ENCODE measurements around the gene INSYN1. TPM values are rescaled to one million over a fixed set of nuclear protein-coding genes. Genes with fewer than 3 reads are reported as not detected.

INSYN1 gene
- total and polyA plus RNA-seq, 2 donors (not counting 1 experiment from before 2014, with no cell fraction given) = not detected

GRCh38 chr15:73688455-73688854 lies 64.7 kb downstream of the INSYN1 start:
- no peak for TF ChIP-seq CTCF (IDR thresholded peaks at IDR 0.05)
- TF ChIP-seq EZH2 (IDR thresholded peaks at IDR 0.05; ENCODE audit: borderline replicate concordance, insufficient read depth, low read depth, low read length, poor library complexity, severe bottlenecking) = no peak
- intact Hi-C loops (cut with micrococcal nuclease) = no loop called here
- Histone ChIP-seq H3K4me3 (ENCODE audit: control extremely low read depth in 1 of 5, extremely low read depth in 1 of 5, insufficient read depth in 1 of 5, low read depth in 2 of 5, low read length in 4 of 5) (no peak overlapping the region), H3K27ac (ENCODE audit: low read length in 2 of 2) (no peak overlapping the region), H3K79me2 (ENCODE audit: control insufficient read depth, insufficient read depth, low read length) (no peaks in the 10 kb centered on the region), H3K36me3 (replicated peaks in 1 of 2; ENCODE audit: control extremely low read depth in 1 of 2, control insufficient read depth in 1 of 2, extremely low read depth in 1 of 2, insufficient read depth in 2 of 2, low read length in 1 of 2) (no peaks in the 10 kb centered on the region), H2AFZ (ENCODE audit: insufficient read depth, low read depth, low read length, poor library complexity, severe bottlenecking) (no peak overlapping the region), H4K20me1 (ENCODE audit: control insufficient read depth, insufficient read depth, low read length, poor library complexity, severe bottlenecking) (no peaks in the 10 kb centered on the region), H3K9ac (ENCODE audit: low read length) (no peak overlapping the region), H3K9me3 (ENCODE audit: control extremely low read depth in 1 of 3, control insufficient read depth in 2 of 3, insufficient read depth in 1 of 3, low read length in 2 of 3) (no peaks in the 10 kb centered on the region), H3K4me1 (ENCODE audit: control insufficient read depth in 2 of 2, insufficient read depth in 2 of 2, low read length in 2 of 2) (peaks cover 9 to 12% of the 10 kb centered on the region in 2 donors), H3K27me3 (replicated peaks in 1 of 4; ENCODE audit: control extremely low read depth in 1 of 4, control insufficient read depth in 3 of 4, insufficient read depth in 4 of 4, low read length in 3 of 4) (peaks cover 0 to 49% (median 20%) of the 10 kb centered on the region in 4 experiments), H3K4me2 (replicated peaks; ENCODE audit: low read depth, low read length, poor library complexity, severe bottlenecking) (no peak overlapping the region)
- Mint-ChIP-seq H3K4me1 (peaks cover 8% of the 10 kb centered on the region), H3K4me3 (no peak overlapping the region), H3K9me3 (ENCODE audit: insufficient read depth) (no peaks in the 10 kb centered on the region), H3K27me3 (peaks cover 48% of the 10 kb centered on the region), H3K27ac (no peak overlapping the region)
- CTCF ChIA-PET = interaction anchor here (0.7 to 2.8 kb wide), 3 partner anchors 11 to 16 kb away, joined by 3 to 8 read pairs (median 5); no protein-coding TSS in a partner anchor
- DNase-seq = no peak
- POLR2A ChIA-PET = no interaction called here
- WGBS (ENCODE audit: insufficient coverage) = 95% methylated on average over 6 of the region's 6 CpGs
- ATAC-seq (ENCODE audit: low read depth) = no peak

- H3K79me2 ChIP-seq (ENCODE audit: control insufficient read depth, insufficient read depth, low read length) = no peaks in the 10 kb centered on the region
- peaks cover 9 to 12% of the 10 kb centered on the region in 2 donors for H3K4me1 ChIP-seq (ENCODE audit: control insufficient read depth in 2 of 2, insufficient read depth in 2 of 2, low read length in 2 of 2)
- H3K36me3 ChIP-seq (replicated peaks in 1 of 2; ENCODE audit: control extremely low read depth in 1 of 2, control insufficient read depth in 1 of 2, extremely low read depth in 1 of 2, insufficient read depth in 2 of 2, low read length in 1 of 2) = no peaks in the 10 kb centered on the region
- peaks cover 0 to 47% (median 21%) of the 10 kb centered on the region in 4 experiments for H3K27me3 ChIP-seq (replicated peaks in 1 of 4; ENCODE audit: control extremely low read depth in 1 of 4, control insufficient read depth in 3 of 4, insufficient read depth in 4 of 4, low read length in 3 of 4)
- 92% methylated on average over 2 of the region's 2 CpGs for WGBS (ENCODE audit: insufficient coverage)
- H3K4me3 Mint-ChIP-seq = no peak overlapping the region
- peaks cover 8% of the 10 kb centered on the region for H3K4me1 Mint-ChIP-seq
- H3K9ac ChIP-seq (ENCODE audit: low read length) = no peak overlapping the region
- intact Hi-C loops (cut with micrococcal nuclease) = no loop called here
- H3K4me3 ChIP-seq (ENCODE audit: control extremely low read depth in 1 of 5, extremely low read depth in 1 of 5, insufficient read depth in 1 of 5, low read depth in 2 of 5, low read length in 4 of 5) = no peak overlapping the region
- DNase-seq = no peak
- H3K27me3 Mint-ChIP-seq = peaks cover 44% of the 10 kb centered on the region
- no peaks in the 10 kb centered on the region for H3K9me3 Mint-ChIP-seq (ENCODE audit: insufficient read depth)
- CTCF ChIA-PET = interaction anchor here (0.9 to 2.8 kb wide), 4 partner anchors 10 to 46 kb away, joined by 3 to 8 read pairs (median 4); no protein-coding TSS in a partner anchor
- H3K4me2 ChIP-seq (replicated peaks; ENCODE audit: low read depth, low read length, poor library complexity, severe bottlenecking) = no peak overlapping the region
- no peak for ATAC-seq (ENCODE audit: low read depth)
- POLR2A ChIA-PET = no interaction called here
- no peaks in the 10 kb centered on the region for H4K20me1 ChIP-seq (ENCODE audit: control insufficient read depth, insufficient read depth, low read length, poor library complexity, severe bottlenecking)
- no peak overlapping the region for H3K27ac ChIP-seq (ENCODE audit: low read length in 2 of 2)
- TF ChIP-seq EZH2 (IDR thresholded peaks at IDR 0.05; ENCODE audit: borderline replicate concordance, insufficient read depth, low read depth, low read length, poor library complexity, severe bottlenecking) (no peak), CTCF (IDR thresholded peaks at IDR 0.05) (no peak)
- H3K9me3 ChIP-seq (ENCODE audit: control extremely low read depth in 1 of 3, control insufficient read depth in 2 of 3, insufficient read depth in 1 of 3, low read length in 2 of 3) = no peaks in the 10 kb centered on the region
- no peak overlapping the region for H2AFZ ChIP-seq (ENCODE audit: insufficient read depth, low read depth, low read length, poor library complexity, severe bottlenecking)
- no peak overlapping the region for H3K27ac Mint-ChIP-seq
Observed at GRCh38 chr15:73687351-73687750, 65.8 kb downstream of the INSYN1 start.
